DOHH2 (cell line): Measurements from ENCODE around the gene C11orf24.

Experiments used
- CTCF ChIP-seq: fragments of 200-600 bp; sonication (generic); IDR thresholded peaks from one replicate; pipeline ENCODE4 v1.5.1; 2014; ENCODE audit warnings: antibody characterized with exemption, mild to moderate bottlenecking, low read depth, low read length; ENCODE audit not compliant: poor library complexity, severe bottlenecking
- EZH2phosphoT487 ChIP-seq: fragments of 200-600 bp; sonication (generic); IDR thresholded peaks from 2 replicates; pipeline ENCODE4 v1.6.1; 2017; ENCODE audit warnings: borderline replicate concordance, mild to moderate bottlenecking, antibody characterized with exemption, low read length, moderate library complexity, mixed read lengths

- TF ChIP-seq CTCF (no peak), EZH2phosphoT487 (no peak)
Observed at GRCh38 chr11:68215087-68215445, 56.7 kb downstream of the C11orf24 start.
